HepG2 (cell line): Measurements from ENCODE around the gene NAV3.

Experiments
- BRCA1 ChIP-seq: sonication (generic); formaldehyde crosslinking; IDR thresholded peaks from 2 replicates; pipeline ENCODE4 v1.4.0; 2020; ENCODE audit warnings: missing genetic modification reagents
- GABPA ChIP-seq, 2 experiments: IDR thresholded peaks; 2 replicates each; pipeline ENCODE4 v1.6.1; 2011 to 2016; ENCODE audit warnings: low read depth in 2 of 2, low read length in 1 of 2, missing biosample characterization in 1 of 2, missing genetic modification characterization in 1 of 2
- HNRNPH1 ChIP-seq: fragments of 200-400 bp; formaldehyde crosslinking; optimal IDR thresholded peaks from 2 replicates; pipeline ENCODE3; 2017; ENCODE audit warnings: mild to moderate bottlenecking, low read depth, low read length
- NFYB ChIP-seq: sonication (generic); formaldehyde crosslinking; IDR thresholded peaks from 2 replicates; pipeline ENCODE4 v1.4.0; 2020; ENCODE audit warnings: missing genetic modification reagents
- POLR2A ChIP-seq, 2 experiments: IDR thresholded peaks; 2 replicates each; pipeline ENCODE4 v1.6.1; 2011; ENCODE audit warnings: low read depth in 2 of 2, low read length in 2 of 2, mild to moderate bottlenecking in 1 of 2, moderate library complexity in 1 of 2; ENCODE audit not compliant: insufficient read depth in 1 of 2
- RAD21 ChIP-seq: fragments of 450-650 bp; formaldehyde crosslinking; IDR thresholded peaks from 2 replicates; pipeline ENCODE4 v1.5.0; 2020; ENCODE audit warnings: mild to moderate bottlenecking
- SP1 ChIP-seq, 2 experiments: fragments of 450-650 bp in 1 of 2; sonication (generic) in 1 of 2; formaldehyde crosslinking in 1 of 2; IDR thresholded peaks; 2 replicates each; pipeline versions ENCODE4 v1.4.0 to v1.6.1; 2016 to 2020; ENCODE audit warnings: missing genetic modification reagents in 1 of 2
- ZNF335 ChIP-seq: sonication (generic); formaldehyde crosslinking; IDR thresholded peaks from 2 replicates; pipeline ENCODE4 v1.4.0; 2020; ENCODE audit warnings: missing genetic modification reagents

- no peak for TF ChIP-seq ZNF335 (CRISPR knock-in tag)
- TF ChIP-seq HNRNPH1 = no peak
- no peak for TF ChIP-seq BRCA1 (CRISPR knock-in tag)
- TF ChIP-seq GABPA (IDR thresholded peaks at IDR 0.05; ENCODE audit: low read depth, low read length) = no peak
- TF ChIP-seq GABPA (CRISPR knock-in tag; IDR thresholded peaks at IDR 0.05; ENCODE audit: low read depth) = no peak
- no peak for TF ChIP-seq POLR2A (IDR thresholded peaks at IDR 0.05; ENCODE audit: insufficient read depth in 1 of 2, low read depth in 2 of 2, low read length in 2 of 2)
- no peak for TF ChIP-seq SP1 (IDR thresholded peaks at IDR 0.05)
- TF ChIP-seq SP1 (CRISPR knock-in tag; IDR thresholded peaks at IDR 0.05) = no peak
- no peak for TF ChIP-seq RAD21 (CRISPR knock-in tag)
- TF ChIP-seq NFYB (CRISPR knock-in tag) = no peak
Observed at GRCh38 chr12:77968021-77968420, 137.3 kb downstream of the NAV3 start.
